Measurements from ENCODE around the gene PAX8. TPM values are rescaled to one million over a fixed set of nuclear protein-coding genes. Genes with fewer than 3 reads are reported as not detected.
"Not testable (repeated sequence)": the region's sequence is repeated elsewhere in the genome, so short reads cannot be mapped to it uniquely, and the experiment has no call there.

PAX8 gene
- total RNA-seq, 4 donors from 2014 or later, result 2.3 to 7.7 (median 5.6) TPM

DNA sequence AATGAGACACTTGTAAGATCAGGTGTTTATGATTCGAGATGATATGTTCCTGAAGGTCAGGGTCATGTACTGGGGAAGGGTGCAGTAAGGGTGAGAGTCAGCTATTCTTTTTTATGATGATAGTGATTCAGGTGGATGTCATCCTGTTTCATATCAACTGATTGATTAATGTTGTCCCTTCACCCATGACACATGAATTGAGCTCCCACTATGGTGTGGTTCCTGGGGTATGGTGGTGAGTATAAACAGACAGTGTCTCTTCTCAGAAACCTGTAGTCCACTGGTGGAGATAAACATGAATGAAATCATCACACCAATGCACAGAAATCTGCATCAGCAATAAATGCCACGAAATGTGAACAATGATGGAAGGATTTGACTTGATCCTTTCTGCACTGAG, 37.4 kb upstream of the PAX8 start:
- no peak for TF ChIP-seq POLR2A (IDR thresholded peaks at IDR 0.05)
- no peak for TF ChIP-seq EP300 (IDR thresholded peaks at IDR 0.05)
- TF ChIP-seq POLR2AphosphoS5 (IDR thresholded peaks at IDR 0.05), result no peak
- TF ChIP-seq, protein P1, sequence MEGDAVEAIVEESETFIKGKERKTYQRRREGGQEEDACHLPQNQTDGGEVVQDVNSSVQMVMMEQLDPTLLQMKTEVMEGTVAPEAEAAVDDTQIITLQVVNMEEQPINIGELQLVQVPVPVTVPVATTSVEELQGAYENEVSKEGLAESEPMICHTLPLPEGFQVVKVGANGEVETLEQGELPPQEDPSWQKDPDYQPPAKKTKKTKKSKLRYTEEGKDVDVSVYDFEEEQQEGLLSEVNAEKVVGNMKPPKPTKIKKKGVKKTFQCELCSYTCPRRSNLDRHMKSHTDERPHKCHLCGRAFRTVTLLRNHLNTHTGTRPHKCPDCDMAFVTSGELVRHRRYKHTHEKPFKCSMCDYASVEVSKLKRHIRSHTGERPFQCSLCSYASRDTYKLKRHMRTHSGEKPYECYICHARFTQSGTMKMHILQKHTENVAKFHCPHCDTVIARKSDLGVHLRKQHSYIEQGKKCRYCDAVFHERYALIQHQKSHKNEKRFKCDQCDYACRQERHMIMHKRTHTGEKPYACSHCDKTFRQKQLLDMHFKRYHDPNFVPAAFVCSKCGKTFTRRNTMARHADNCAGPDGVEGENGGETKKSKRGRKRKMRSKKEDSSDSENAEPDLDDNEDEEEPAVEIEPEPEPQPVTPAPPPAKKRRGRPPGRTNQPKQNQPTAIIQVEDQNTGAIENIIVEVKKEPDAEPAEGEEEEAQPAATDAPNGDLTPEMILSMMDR (IDR thresholded peaks at IDR 0.05), result no peak

DNA sequence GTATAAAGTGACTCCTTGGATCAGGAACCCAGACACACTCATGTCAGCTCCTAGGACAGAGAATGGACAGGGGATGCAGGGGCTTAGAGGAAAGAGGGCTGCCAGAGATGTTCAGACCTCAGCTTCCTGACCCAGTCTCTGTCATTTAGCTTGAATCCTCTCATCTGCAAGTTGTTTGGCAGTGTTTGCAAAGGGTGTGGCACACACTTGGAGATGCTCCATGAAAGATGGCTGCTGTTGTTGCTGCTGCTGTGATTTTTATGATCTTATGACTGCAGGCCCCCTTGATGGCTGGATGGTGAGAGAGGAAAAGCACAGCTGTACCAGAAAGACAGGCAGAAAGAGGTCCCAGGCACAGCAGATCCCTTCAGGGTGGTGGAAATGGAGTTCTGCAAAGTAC, 35.9 kb upstream of the PAX8 start:
- not testable (repeated sequence) for H3K4me3 ChIP-seq; H3K27me3 ChIP-seq; H3K9me3 ChIP-seq; H3K36me3 ChIP-seq; DNase-seq (ENCODE audit: low spot score in 2 of 2)
- Histone ChIP-seq H3K4me1 (peaks cover 24% of the 10 kb centered on the region), H3K27ac (peak overlapping the region; percentile 68)

More for the DNA sequence above, 37.4 kb upstream of the PAX8 start:
- H3K4me3 ChIP-seq, result no peak overlapping the region
- no peaks in the 10 kb centered on the region for H3K27me3 ChIP-seq
- H3K9me3 ChIP-seq, result no peaks in the 10 kb centered on the region
- no peaks in the 10 kb centered on the region for H3K36me3 ChIP-seq
- no peak overlapping the region for H3K27ac ChIP-seq
- DNase-seq (ENCODE audit: low spot score in 2 of 2), result no peak
- WGBS, result 83% methylated on average over 2 of the region's 2 CpGs
- H3K4me1 ChIP-seq, result peaks cover 19% of the 10 kb centered on the region

DNA sequence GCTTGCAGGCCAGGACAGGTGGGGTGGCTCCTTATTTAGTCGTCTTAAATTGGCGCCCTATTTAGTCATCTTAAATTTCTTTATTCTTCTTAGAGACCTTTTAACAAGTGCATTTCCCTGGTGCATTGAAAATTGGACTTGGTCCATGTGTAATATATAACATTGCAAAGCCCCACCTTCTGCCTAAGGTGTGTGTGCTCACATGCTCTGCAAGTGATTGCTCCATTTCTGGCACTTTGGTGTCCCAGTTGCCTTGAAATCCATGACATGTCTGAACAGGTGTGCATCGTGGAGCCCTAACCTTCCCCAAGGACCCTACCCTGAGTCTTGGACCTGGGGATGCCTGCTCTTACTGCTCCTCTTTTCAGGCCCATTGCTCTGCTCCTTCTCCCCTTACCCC, 35.5 kb upstream of the PAX8 start:
- H3K27ac ChIP-seq, result peak overlapping the region; percentile 68
- H3K27me3 ChIP-seq; H3K36me3 ChIP-seq; H3K4me3 ChIP-seq; DNase-seq (ENCODE audit: low spot score in 2 of 2); H3K9me3 ChIP-seq: not testable (repeated sequence)
- WGBS, result 74% methylated on average over 3 of the region's 3 CpGs
- H3K4me1 ChIP-seq, result peaks cover 28% of the 10 kb centered on the region

DNA sequence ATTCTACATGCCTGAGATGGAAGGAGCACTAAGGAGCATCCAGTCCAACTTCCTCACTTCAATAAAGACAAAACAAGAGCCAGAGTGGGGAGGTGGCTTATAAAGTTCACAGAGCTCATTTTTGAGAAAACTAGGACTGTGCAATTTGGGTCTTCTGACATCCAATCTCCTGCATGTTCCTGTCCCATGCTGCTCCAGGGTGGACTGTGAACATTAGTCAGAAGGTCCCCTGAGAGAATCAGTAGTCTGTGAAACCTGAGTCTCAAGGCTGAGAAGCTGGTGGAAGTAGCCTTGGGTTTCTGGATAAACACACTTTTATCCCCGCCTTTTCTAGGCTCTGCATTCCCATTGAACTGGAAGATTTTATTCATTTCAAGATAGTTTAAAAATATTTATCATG, 33.1 kb upstream of the PAX8 start:
- not testable (repeated sequence) for H3K36me3 ChIP-seq; DNase-seq (ENCODE audit: low spot score in 2 of 2); H3K4me3 ChIP-seq; H3K27me3 ChIP-seq; H3K27ac ChIP-seq; H3K9me3 ChIP-seq
- 90% methylated on average over 1 of the region's 1 CpG for WGBS
- peaks cover 32% of the 10 kb centered on the region for H3K4me1 ChIP-seq

DNA sequence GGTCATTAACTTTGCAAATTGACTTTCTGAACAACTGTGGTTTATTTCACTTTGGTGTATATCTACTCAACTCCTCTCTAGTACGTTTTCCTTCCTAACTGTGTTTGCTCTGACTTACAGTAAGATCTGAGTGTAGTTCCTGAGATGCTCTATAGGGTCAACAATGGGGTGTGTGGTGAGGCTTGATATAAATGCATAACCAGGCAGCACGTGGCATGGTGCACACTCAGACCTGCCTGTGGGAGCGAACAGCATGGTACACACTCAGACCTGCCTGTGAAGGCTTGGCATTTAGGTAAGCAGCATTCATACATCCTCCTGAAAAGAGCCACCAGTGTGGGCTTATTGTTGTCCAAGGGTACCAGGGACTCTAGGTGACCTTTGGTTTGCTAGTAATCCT, 32.5 kb upstream of the PAX8 start:
- 83% methylated on average over 3 of the region's 3 CpGs for whole genome bisulfite sequencing
- not testable (repeated sequence) for H3K27me3 ChIP-seq; DNase-seq (ENCODE audit: low spot score in 2 of 2); H3K4me3 ChIP-seq; H3K36me3 ChIP-seq; H3K27ac ChIP-seq; H3K9me3 ChIP-seq
- H3K4me1 ChIP-seq, result peaks cover 32% of the 10 kb centered on the region

DNA sequence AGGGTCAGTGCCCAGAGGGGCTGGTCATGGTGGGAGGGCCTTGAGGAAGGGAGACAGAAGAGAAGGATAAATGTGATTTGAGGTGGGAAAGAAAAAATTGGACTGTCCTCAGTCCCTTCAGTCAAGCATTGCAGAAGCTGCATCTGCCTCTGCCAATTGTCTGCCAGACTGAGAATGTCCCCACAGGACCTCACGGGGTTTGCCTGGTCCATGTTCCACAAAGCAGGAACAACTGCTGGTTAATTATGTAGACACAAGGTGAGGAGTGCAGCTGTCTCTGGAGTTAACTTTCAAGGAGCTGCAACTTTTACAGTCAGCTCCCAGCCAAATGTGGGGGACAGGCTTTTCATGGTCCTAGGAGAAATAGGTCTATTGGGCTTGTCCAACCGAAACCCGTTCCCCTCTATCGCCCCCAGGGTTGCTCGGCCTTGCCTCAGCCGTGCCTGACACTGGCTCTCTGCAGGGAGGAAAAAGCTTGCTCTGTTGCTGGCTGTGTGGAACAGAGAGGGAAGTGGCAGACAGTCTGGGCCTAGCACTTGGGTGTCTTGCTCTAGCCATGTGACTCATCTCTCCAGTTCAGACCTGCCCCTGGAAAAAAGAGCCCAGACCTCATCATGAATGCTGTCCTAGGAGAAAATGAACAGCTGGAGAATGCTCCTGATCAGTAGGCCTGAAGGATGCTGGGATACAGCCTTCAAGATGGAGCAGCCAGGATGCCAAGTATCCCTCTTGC, 31.1 kb upstream of the PAX8 start:
- no peaks in the 10 kb centered on the region for H3K36me3 ChIP-seq
- WGBS, result 43% methylated on average over 2 of the region's 6 CpGs
- TF ChIP-seq POLR2A (IDR thresholded peaks at IDR 0.05), result no peak
- TF ChIP-seq, protein P1 (IDR thresholded peaks at IDR 0.05), result no peak
- TF ChIP-seq POLR2AphosphoS5 (IDR thresholded peaks at IDR 0.05), result no peak
- no peak for TF ChIP-seq EP300 (IDR thresholded peaks at IDR 0.05)
- H3K9me3 ChIP-seq, result no peaks in the 10 kb centered on the region
- no peaks in the 10 kb centered on the region for H3K27me3 ChIP-seq
- DNase-seq (ENCODE audit: low spot score in 2 of 2), result no peak
- peak overlapping the region; percentile 2 for H3K27ac ChIP-seq
- peaks cover 28% of the 10 kb centered on the region for H3K4me1 ChIP-seq
- no peak overlapping the region for H3K4me3 ChIP-seq

DNA sequence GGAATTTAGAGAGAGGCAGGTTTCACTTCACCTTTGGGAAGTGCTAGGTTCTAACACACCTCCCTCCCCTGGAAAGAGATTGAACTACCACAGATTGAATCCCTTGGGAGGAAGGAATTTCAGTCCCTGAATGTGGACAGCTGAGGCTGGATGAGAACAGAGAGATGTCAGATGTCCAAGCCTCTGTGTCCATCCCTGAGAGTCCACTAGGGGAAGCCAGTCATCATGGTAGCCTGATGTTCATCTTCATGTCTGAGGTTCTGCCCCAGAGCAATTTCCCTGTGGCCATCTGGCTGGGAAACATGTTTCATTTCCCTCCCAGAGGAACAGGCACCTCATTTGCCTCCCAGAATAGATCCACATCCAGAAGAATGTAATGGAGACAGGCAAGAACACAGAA, 30.1 kb upstream of the PAX8 start:
- H3K36me3 ChIP-seq; H3K9me3 ChIP-seq; H3K27me3 ChIP-seq; DNase-seq (ENCODE audit: low spot score in 2 of 2); H3K4me3 ChIP-seq; H3K27ac ChIP-seq: not testable (repeated sequence)
- peaks cover 19% of the 10 kb centered on the region for H3K4me1 ChIP-seq

DNA sequence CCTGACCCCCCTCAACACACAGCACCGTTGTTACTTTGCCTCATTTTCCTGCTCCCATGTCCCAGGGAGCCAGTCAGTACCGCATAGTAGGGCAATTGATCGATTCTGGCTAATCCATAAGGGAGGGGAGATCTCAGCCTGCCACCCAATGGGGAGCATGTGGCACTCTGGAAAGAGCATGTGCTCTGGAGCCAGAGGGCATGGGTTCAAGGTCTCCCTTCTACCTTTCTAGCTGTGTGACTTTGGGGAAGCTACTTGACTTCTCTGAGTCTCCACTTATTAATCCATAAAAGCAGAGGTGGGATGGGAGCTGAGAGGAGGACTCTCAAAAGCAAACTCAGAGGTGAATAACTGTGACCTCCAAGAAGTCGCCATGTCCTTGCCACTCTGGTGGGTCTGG, 27.5 kb upstream of the PAX8 start:
- not testable (repeated sequence) for DNase-seq (ENCODE audit: low spot score in 2 of 2); H3K27ac ChIP-seq; H3K9me3 ChIP-seq; H3K27me3 ChIP-seq; H3K36me3 ChIP-seq; H3K4me3 ChIP-seq
- 88% methylated on average over 3 of the region's 4 CpGs for WGBS
- H3K4me1 ChIP-seq, result peaks cover 14% of the 10 kb centered on the region

DNA sequence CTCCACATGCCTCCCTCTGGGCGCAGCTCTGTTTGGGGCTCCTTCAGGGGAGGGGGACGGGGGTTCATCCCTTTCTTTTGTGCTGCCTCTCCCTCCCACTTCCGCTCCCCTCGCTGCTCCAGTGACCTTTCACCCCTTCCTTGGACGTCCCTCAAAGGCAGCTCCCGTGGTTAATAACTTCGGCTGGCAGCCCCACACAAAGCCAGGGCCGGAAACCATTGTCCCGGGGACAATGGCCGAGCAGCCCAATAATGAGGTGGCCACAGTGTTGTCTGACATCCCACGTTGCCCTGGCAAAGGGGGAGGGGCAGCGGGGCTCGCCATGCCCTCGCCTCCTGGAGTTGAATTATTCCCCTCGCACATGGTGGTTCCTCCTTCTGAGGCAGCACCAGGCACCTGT, 27.0 kb upstream of the PAX8 start:
- not testable (repeated sequence) for H3K36me3 ChIP-seq; DNase-seq (ENCODE audit: low spot score in 2 of 2); H3K9me3 ChIP-seq; H3K27ac ChIP-seq; H3K27me3 ChIP-seq; H3K4me3 ChIP-seq
- 65% methylated on average over 11 of the region's 15 CpGs for WGBS
- peaks cover 11% of the 10 kb centered on the region for H3K4me1 ChIP-seq

Data from suprapubic skin (tissue), 4 donors.